Activated CD8-positive, alpha-beta T cell treated with anti-CD3 and anti-CD28 coated beads, Interleukin-2, amount 10 ng/mL, durations not matched to agents 7 days and 5 days (primary cell): ENCODE data around the gene STRIP2. TPM values are rescaled to one million over a fixed set of nuclear protein-coding genes. Genes with fewer than 3 reads are reported as not detected.

Experiments
- ATAC-seq: fragments of 150-1000 bp; cut with Tn5 transposase; one replicate; pipeline ENCODE4 v1.10.0; 2021; ENCODE audit warnings: moderate library complexity
- CTCF ChIA-PET: fragments of 350-600 bp; sonication (Branson Sonifier 250); formaldehyde crosslinking; loops from one replicate; lab custom pipeline; 2021; ENCODE audit warnings: antibody characterized with exemption; lab: Charles Lee
- POLR2A ChIA-PET: fragments of 350-600 bp; sonication (Branson Sonifier 250); formaldehyde crosslinking; loops from one replicate; lab custom pipeline; 2021; ENCODE audit warnings: antibody characterized with exemption; lab: Charles Lee
- DNase-seq: peaks from one replicate; pipeline ENCODE4 v3.0.0-alpha.2; 2020
- H3K27ac Mint-ChIP-seq: one replicate; pipeline ENCODE4 v1.8.0; 2021; ENCODE audit warnings: mild to moderate bottlenecking, mixed read lengths
- H3K27me3 Mint-ChIP-seq: one replicate; pipeline ENCODE4 v1.8.0; 2021; ENCODE audit warnings: low read depth, mixed read lengths
- H3K36me3 Mint-ChIP-seq: one replicate; pipeline ENCODE4 v1.8.0; 2021; ENCODE audit warnings: low read depth, mixed read lengths
- H3K4me1 Mint-ChIP-seq: one replicate; pipeline ENCODE4 v1.8.0; 2021; ENCODE audit warnings: low read depth, mixed read lengths
- H3K4me3 Mint-ChIP-seq: one replicate; pipeline ENCODE4 v1.8.0; 2021; ENCODE audit warnings: mild to moderate bottlenecking, mixed read lengths
- H3K9me3 Mint-ChIP-seq: one replicate; pipeline ENCODE4 v1.8.0; 2022; ENCODE audit warnings: mixed read lengths; ENCODE audit not compliant: insufficient read depth
- total RNA-seq, 2 experiments: library from RNA; stranded (reverse); gene quantifications; one replicate each; pipeline ENCODE4 v1.2.3, GENCODE V29; 2021

The STRIP2 gene
- 1 to 10 TPM; 6.6 to 7.1 TPM for total RNA-seq

- Mint-ChIP-seq H3K9me3 (no peaks in the 10 kb centered on the region), H3K4me1 (peaks cover 23% of the 10 kb centered on the region), H3K4me3 (peak within 1 kb of the TSS; percentile 88), H3K27me3 (peaks cover 28% of the 10 kb centered on the region), H3K36me3 (peaks cover 3% of the 10 kb centered on the region), H3K27ac (peak within 1 kb of the TSS; percentile 75)
- DNase-seq (peak; percentile 93), ATAC-seq (peak; percentile 97)
- ChIA-PET POLR2A (interaction anchor here (0.9 kb wide), 2 partner anchors 66 to 171 kb away, joined by 3 read pairs; no protein-coding TSS in a partner anchor), CTCF (interaction anchor here (0.9 to 4.7 kb wide), 23 partner anchors 8 to 577 kb away, joined by 3 to 48 read pairs (median 4); no protein-coding TSS in a partner anchor)
Measured at GRCh38 chr7:129433847-129434674, at the start of gene STRIP2. Gene STRIP2 (plus strand): TSS chr7:129434432. CDS start chr7:129434473, 41 bp downstream.

GRCh38 chr7:129385116-129385515 lies 49.1 kb upstream of the STRIP2 start:
- ATAC-seq (no peak), DNase-seq (no peak)
- ChIA-PET POLR2A (no interaction called here), CTCF (interaction anchor here (1.2 to 1.5 kb wide), 3 partner anchors 9 to 17 kb away, joined by 3 to 7 read pairs (median 4); no protein-coding TSS in a partner anchor)
- Mint-ChIP-seq H3K27me3 (no peaks in the 10 kb centered on the region), H3K4me3 (no peak overlapping the region), H3K36me3 (peaks cover 3% of the 10 kb centered on the region), H3K4me1 (peaks cover 6% of the 10 kb centered on the region), H3K27ac (no peak overlapping the region), H3K9me3 (no peaks in the 10 kb centered on the region)

- Mint-ChIP-seq H3K27me3 (no peaks in the 10 kb centered on the region), H3K27ac (no peak overlapping the region), H3K36me3 (peaks cover 3% of the 10 kb centered on the region), H3K4me3 (no peak overlapping the region), H3K9me3 (no peaks in the 10 kb centered on the region), H3K4me1 (peaks cover 6% of the 10 kb centered on the region)
- ATAC-seq (no peak), DNase-seq (no peak)
- ChIA-PET CTCF (interaction anchor here (1.2 to 1.5 kb wide), 3 partner anchors 9 to 18 kb away, joined by 3 to 7 read pairs (median 4); no protein-coding TSS in a partner anchor), POLR2A (no interaction called here)
Measured at GRCh38 chr7:129385598-129385997, 48.6 kb upstream of the STRIP2 start.

GRCh38 chr7:129386506-129386905 lies 47.7 kb upstream of the STRIP2 start:
- ChIA-PET CTCF (interaction anchor here (1.0 to 4.0 kb wide), 6 partner anchors 10 to 221 kb away, joined by 4 to 41 read pairs (median 7); no protein-coding TSS in a partner anchor), POLR2A (no interaction called here)
- no peak for ATAC-seq

GRCh38 chr7:129387537-129387936 lies 46.7 kb upstream of the STRIP2 start:
- H3K27me3 Mint-ChIP-seq, result no peaks in the 10 kb centered on the region
- DNase-seq (no peak), ATAC-seq (no peak)
- ChIA-PET POLR2A (no interaction called here), CTCF (interaction anchor here (0.9 to 4.0 kb wide), 8 partner anchors 11 to 220 kb away, joined by 3 to 41 read pairs (median 5); no protein-coding TSS in a partner anchor)
- H3K4me3 Mint-ChIP-seq, result no peak overlapping the region
- no peaks in the 10 kb centered on the region for H3K4me1 Mint-ChIP-seq
- no peaks in the 10 kb centered on the region for H3K9me3 Mint-ChIP-seq
- H3K27ac Mint-ChIP-seq, result no peak overlapping the region
- H3K36me3 Mint-ChIP-seq, result no peaks in the 10 kb centered on the region

More at GRCh38 chr7:129386506-129386905, 47.7 kb upstream of the STRIP2 start:
- DNase-seq, result no peak
- no peaks in the 10 kb centered on the region for H3K9me3 Mint-ChIP-seq
- no peaks in the 10 kb centered on the region for H3K27me3 Mint-ChIP-seq
- peaks cover 4% of the 10 kb centered on the region for H3K4me1 Mint-ChIP-seq
- H3K36me3 Mint-ChIP-seq, result peaks cover 3% of the 10 kb centered on the region
- H3K4me3 Mint-ChIP-seq, result no peak overlapping the region
- H3K27ac Mint-ChIP-seq, result no peak overlapping the region

GRCh38 chr7:129388333-129389098 lies 45.7 kb upstream of the STRIP2 start:
- ATAC-seq, result no peak
- Mint-ChIP-seq H3K4me1 (no peaks in the 10 kb centered on the region), H3K27ac (no peak overlapping the region), H3K4me3 (no peak overlapping the region), H3K9me3 (no peaks in the 10 kb centered on the region), H3K36me3 (no peaks in the 10 kb centered on the region), H3K27me3 (no peaks in the 10 kb centered on the region)
- CTCF ChIA-PET, result interaction anchor here (0.9 to 4.0 kb wide), 10 partner anchors 12 to 170 kb away, joined by 3 to 41 read pairs (median 5); no protein-coding TSS in a partner anchor
- POLR2A ChIA-PET, result no interaction called here
- no peak for DNase-seq

- ChIA-PET CTCF (interaction anchor here (0.8 to 4.0 kb wide), 5 partner anchors 11 to 81 kb away, joined by 3 to 41 read pairs (median 8); no protein-coding TSS in a partner anchor), POLR2A (no interaction called here)
- ATAC-seq (no peak), DNase-seq (no peak)
- no peaks in the 10 kb centered on the region for H3K36me3 Mint-ChIP-seq
- no peaks in the 10 kb centered on the region for H3K9me3 Mint-ChIP-seq
- no peak overlapping the region for H3K27ac Mint-ChIP-seq
- H3K4me1 Mint-ChIP-seq, result no peaks in the 10 kb centered on the region
- no peak overlapping the region for H3K4me3 Mint-ChIP-seq
- no peaks in the 10 kb centered on the region for H3K27me3 Mint-ChIP-seq
Measured at GRCh38 chr7:129389829-129390228, 44.4 kb upstream of the STRIP2 start.

GRCh38 chr7:129390314-129390713 lies 43.9 kb upstream of the STRIP2 start:
- POLR2A ChIA-PET, result no interaction called here
- CTCF ChIA-PET, result interaction anchor here (2.5 to 4.0 kb wide), 3 partner anchors 14 to 81 kb away, joined by 8 to 41 read pairs (median 35); no protein-coding TSS in a partner anchor
- Mint-ChIP-seq H3K4me1 (no peaks in the 10 kb centered on the region), H3K4me3 (no peak overlapping the region), H3K27me3 (no peaks in the 10 kb centered on the region), H3K27ac (no peak overlapping the region), H3K36me3 (no peaks in the 10 kb centered on the region), H3K9me3 (no peaks in the 10 kb centered on the region)
- DNase-seq (no peak), ATAC-seq (no peak)

GRCh38 chr7:129391546-129392171 lies 42.6 kb upstream of the STRIP2 start:
- ATAC-seq (no peak), DNase-seq (no peak)
- H3K9me3 Mint-ChIP-seq, result no peaks in the 10 kb centered on the region
- H3K4me1 Mint-ChIP-seq, result no peaks in the 10 kb centered on the region
- no peaks in the 10 kb centered on the region for H3K36me3 Mint-ChIP-seq
- no peaks in the 10 kb centered on the region for H3K27me3 Mint-ChIP-seq
- no peak overlapping the region for H3K27ac Mint-ChIP-seq
- ChIA-PET CTCF (interaction anchor here (0.7 to 1.9 kb wide), 7 partner anchors 9 to 216 kb away, joined by 3 to 19 read pairs (median 3); no protein-coding TSS in a partner anchor), POLR2A (no interaction called here)
- H3K4me3 Mint-ChIP-seq, result no peak overlapping the region

- Mint-ChIP-seq H3K27ac (no peak overlapping the region), H3K4me1 (no peaks in the 10 kb centered on the region), H3K9me3 (no peaks in the 10 kb centered on the region), H3K27me3 (no peaks in the 10 kb centered on the region), H3K36me3 (no peaks in the 10 kb centered on the region), H3K4me3 (no peak overlapping the region)
- ATAC-seq (no peak), DNase-seq (no peak)
- POLR2A ChIA-PET, result no interaction called here
- CTCF ChIA-PET, result interaction anchor here (1.5 kb wide), 1 partner anchor 16 kb away, joined by 3 read pairs; no protein-coding TSS in a partner anchor
Measured at GRCh38 chr7:129393255-129393654, 41.0 kb upstream of the STRIP2 start.

- DNase-seq, result no peak
- Mint-ChIP-seq H3K36me3 (no peaks in the 10 kb centered on the region), H3K27ac (no peak overlapping the region), H3K9me3 (no peaks in the 10 kb centered on the region), H3K4me1 (no peaks in the 10 kb centered on the region), H3K4me3 (no peak overlapping the region), H3K27me3 (no peaks in the 10 kb centered on the region)
- POLR2A ChIA-PET, result no interaction called here
- CTCF ChIA-PET, result interaction anchor here (1.5 kb wide), 1 partner anchor 15 kb away, joined by 3 read pairs; no protein-coding TSS in a partner anchor
- ATAC-seq, result no peak
Measured at GRCh38 chr7:129394101-129394500, 40.1 kb upstream of the STRIP2 start.
